GM21619 (cell line): ENCODE data around the gene IL10RA.

Experiments used
- ATAC-seq: cut with Tn5 transposase; IDR thresholded peaks from one replicate; pipeline ENCODE4 v1.9.1; 2021; ENCODE audit not compliant: unreplicated experiment

Gene IL10RA

DNA sequence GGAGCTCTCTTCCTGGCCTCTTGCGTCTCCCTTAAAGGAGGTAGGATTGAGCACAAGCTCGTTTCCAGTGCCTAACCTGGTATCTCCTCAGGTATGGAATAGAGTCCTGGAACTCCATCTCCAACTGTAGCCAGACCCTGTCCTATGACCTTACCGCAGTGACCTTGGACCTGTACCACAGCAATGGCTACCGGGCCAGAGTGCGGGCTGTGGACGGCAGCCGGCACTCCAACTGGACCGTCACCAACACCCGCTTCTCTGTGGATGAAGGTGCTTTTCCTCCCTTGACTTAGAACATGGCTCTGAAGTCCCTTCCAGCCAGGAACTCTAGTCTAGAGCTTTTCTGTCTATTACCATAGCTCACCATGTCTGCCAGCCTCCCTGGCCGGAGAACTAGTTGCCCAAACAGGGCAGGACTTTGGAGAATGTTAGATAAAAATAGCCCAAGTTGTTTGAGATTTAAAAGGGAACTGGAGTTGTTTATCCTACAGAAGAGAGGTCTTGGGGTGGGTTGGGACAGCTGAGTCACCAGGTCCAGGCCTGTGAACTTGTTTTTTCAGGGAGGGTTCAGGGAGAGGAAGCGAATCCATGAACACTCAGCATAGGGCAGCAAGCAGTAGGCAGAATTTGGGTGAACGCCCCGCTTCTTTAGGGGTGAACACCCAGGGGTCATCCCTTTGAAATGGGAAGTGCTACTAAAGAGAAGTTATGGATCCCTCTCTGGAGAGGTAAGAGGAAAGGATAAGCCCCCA, 3.3 kb downstream of the IL10RA start:
- no peak for ATAC-seq

GRCh38 chr11:117992136-117992535, 5.9 kb downstream of the IL10RA start:
- no peak for ATAC-seq

DNA sequence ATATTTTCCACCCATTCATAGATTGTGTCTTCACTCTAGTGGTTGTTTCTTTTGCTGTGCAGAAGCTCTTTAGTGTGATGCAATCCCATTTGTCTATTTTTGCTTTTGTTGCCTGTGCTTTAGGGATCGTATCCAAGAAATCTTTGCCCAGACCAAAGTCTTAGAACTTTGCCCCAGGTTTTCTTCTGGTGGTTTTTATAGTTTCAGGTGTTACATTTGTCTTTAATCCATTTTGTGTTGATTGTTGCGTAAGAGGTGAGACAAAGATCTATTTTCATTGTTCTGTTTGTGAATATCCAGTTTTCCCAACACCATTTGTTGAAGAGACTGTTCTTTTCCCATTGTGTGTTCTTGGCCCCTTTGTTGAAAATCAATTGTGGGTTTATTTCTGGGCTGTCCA, 6.4 kb downstream of the IL10RA start:
- ATAC-seq, result no peak

GRCh38 chr11:117993988-117994745, 8.0 kb downstream of the IL10RA start:
- no peak for ATAC-seq

DNA sequence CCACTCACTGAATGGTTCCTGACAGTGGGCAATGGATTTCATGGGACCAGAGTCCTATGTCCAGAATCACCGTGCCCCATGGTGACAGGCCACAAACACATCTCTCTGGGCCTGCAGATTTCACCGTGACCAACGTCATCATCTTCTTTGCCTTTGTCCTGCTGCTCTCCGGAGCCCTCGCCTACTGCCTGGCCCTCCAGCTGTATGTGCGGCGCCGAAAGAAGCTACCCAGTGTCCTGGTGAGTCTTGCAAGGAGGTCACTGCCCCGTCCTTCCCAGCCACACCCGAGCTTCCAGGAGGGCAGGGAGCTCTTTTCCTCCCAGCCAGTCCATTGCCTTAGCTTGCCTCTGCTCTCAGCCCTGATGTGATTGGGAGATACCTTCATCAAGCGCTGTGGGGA, 9.3 kb downstream of the IL10RA start:
- ATAC-seq, result no peak

DNA sequence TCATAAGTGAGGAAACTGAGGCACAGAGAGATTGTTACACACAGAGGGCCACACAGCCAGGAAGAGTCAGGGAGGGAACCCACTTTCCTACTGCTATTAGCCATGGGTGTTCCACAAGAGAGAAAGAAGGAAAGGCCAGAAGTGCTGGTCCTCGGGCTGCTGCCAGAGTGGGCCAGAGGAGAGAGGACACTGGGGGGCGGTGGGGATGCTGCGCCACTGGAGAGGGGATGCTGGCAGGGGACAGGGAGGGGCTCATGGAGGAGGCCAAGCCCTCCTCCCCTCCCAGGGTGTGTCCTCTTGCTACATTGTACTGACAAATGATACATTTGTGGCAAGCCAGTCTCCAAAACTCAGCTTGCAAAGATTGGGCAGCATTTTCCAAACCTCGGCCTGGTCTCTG, 9.9 kb downstream of the IL10RA start:
- no peak for ATAC-seq

DNA sequence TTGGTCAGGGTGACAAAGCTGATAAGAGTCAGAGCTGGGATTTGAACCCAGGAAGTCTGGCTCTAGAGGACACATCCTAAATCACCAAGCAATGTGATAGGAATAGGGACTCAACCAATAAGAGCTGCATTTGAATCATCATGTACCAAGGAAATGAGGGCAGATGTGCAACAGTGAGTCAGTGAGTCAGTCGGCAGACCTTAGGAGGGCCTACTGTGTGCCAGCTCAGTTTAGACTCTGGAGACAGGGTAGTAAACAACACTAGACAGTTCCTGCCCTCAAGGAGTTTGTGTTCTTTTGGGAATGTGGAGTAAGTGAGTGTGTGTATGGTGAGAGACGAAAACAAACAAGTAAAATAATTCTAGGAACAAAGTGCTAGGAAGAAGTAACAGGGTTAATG, 11.2 kb downstream of the IL10RA start:
- no peak for ATAC-seq

DNA sequence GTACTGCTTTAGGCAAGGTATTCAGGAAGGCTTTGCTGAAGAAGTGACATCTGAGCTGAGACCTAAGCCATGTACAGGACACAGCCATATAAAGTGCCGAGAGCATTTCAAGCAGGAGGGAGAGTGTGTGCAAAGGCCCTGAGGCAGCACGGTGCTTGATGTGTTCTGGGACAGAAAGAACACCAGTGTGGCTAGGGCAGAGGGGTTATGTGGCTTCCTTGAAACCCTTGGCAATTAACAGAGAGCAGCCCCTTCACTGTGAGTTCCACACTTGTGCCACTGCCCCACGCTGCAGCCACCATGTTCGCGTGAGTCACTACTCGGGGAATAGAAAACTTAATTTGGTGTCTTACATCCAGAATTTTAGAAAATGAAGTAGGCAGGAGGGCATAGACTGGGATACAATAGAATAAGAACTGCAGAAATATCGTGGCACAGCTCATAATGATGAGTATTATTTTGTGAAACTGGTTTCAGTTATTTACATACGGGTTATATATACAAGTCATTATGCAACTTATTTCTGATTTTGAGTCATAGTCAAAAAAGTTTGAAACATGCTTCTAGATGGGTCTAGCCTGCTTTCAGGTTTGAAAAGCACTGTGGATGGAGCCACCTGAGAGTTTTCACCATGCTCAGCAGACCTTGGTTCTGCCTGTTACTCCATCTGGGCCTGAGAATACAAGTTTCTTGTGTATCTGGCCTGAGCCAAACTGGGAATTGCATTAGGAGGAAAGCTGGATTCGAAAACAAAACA, 11.8 kb downstream of the IL10RA start:
- peak; percentile 71 for ATAC-seq

GRCh38 chr11:117998664-117999353, 12.6 kb downstream of the IL10RA start:
- no peak for ATAC-seq

- ATAC-seq, result no peak
Observed at GRCh38 chr11:117999354-117999993, 13.3 kb downstream of the IL10RA start.

- ATAC-seq, result no peak
Observed at GRCh38 chr11:118000067-118000849, 14.1 kb downstream of the IL10RA start.

DNA sequence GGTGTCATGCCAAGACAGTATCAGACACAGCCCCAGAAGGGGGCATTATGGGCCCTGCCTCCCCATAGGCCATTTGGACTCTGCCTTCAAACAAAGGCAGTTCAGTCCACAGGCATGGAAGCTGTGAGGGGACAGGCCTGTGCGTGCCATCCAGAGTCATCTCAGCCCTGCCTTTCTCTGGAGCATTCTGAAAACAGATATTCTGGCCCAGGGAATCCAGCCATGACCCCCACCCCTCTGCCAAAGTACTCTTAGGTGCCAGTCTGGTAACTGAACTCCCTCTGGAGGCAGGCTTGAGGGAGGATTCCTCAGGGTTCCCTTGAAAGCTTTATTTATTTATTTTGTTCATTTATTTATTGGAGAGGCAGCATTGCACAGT, 14.6 kb downstream of the IL10RA start:
- no peak for ATAC-seq

GRCh38 chr11:118001494-118001971, 15.3 kb downstream of the IL10RA start:
- ATAC-seq, result no peak

DNA sequence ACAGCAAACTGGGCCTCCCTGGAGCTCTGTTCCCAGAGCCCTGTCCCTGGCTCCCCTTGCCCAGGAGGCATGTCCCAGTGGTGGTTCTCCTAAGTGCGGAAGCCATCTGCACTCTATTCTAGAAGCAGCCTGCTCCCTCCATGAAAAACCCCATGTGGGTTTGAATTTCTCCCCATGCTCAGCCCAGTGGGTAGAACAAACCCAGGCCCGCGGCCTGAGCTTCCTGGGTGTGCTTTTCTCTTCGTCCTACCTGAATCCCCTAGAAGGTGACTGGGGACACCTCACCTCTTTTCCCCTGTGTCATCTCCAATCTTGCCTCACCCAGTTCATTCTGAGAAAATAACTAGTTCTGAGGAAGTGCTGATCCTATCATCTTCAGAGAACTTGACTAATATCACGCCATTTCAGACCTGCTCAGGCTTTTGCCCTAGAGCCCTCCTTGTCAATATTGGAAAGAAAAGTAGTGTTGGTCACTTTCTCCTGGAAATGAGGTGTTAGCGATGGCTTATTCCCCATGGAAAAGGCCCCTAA, 15.9 kb downstream of the IL10RA start:
- no peak for ATAC-seq

GRCh38 chr11:118002541-118003423, 16.6 kb downstream of the IL10RA start:
- no peak for ATAC-seq

GRCh38 chr11:118003456-118003855, 17.3 kb downstream of the IL10RA start:
- no peak for ATAC-seq

DNA sequence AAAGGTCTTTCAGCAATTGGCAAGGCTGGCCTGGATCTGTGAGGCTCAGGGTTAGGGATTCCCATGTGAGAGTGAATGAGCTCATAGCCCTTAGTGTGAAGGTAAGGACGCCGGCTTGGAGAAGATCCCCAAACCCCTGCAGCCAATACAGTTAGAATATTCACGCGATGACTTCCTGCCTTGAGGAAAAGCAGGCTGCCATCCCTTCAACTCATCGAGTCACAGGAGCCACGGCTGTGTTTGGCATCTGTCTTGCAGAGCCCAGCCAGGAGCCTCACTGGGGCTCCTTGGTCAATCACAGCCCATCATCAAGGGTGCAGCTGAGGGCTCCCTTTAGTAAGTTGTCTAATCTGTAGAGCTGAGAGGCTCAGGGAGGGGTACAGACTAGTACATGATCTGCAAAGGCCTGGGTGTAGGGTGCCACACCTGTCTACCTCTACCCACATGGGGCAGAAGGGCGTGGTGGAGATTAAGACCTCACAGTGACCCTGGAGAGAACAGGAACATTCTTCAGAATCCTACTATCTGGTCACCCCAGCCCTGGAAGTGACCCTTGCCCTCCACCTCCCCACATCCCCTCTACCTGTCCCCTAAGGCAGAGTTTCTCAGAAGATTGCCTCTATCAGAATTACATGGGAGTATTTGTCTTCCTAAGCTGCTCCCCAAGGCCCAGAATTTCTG, 18.5 kb downstream of the IL10RA start:
- ATAC-seq, result no peak
